ENCODE results near the gene CELA3A. TPM values are rescaled to one million over a fixed set of nuclear protein-coding genes. Genes with fewer than 3 reads are reported as not detected.
"Not testable (repeated sequence)": the region's sequence is repeated elsewhere in the genome, so short reads cannot be mapped to it uniquely, and the experiment has no call there.

CELA3A gene
- total RNA-seq, 2 donors from 2014 or later = 0.56 to 25.0 TPM

- Histone ChIP-seq H3K4me3 (no peak overlapping the region), H3K4me1 (peaks cover 12% of the 10 kb centered on the region), H3K27me3 (no peaks in the 10 kb centered on the region), H3K36me3 (no peaks in the 10 kb centered on the region), H3K9me3 (no peaks in the 10 kb centered on the region), H3K9ac (ENCODE audit: low read depth in 2 of 2, low read length in 2 of 2) (no peak overlapping the region), H3K27ac (no peak overlapping the region)
- no peak for TF ChIP-seq CTCF (IDR thresholded peaks at IDR 0.05)
- no peak for DNase-seq
- intact Hi-C loops (cut with DNase I) = loop anchor here (5.0 to 10.0 kb wide), 2 partner anchors 84 to 147 kb away; partner anchors contain the start of gene LDLRAD2
Measured at GRCh38 chr1:21961337-21961736, 40.1 kb upstream of the CELA3A start.

GRCh38 chr1:21961799-21962198 is 39.7 kb upstream of the CELA3A start:
- intact Hi-C loops (cut with DNase I) = loop anchor here (5.0 to 10.0 kb wide), 2 partner anchors 84 to 147 kb away; partner anchors contain the start of gene LDLRAD2
- Histone ChIP-seq H3K9ac (ENCODE audit: low read depth in 2 of 2, low read length in 2 of 2) (no peak overlapping the region), H3K36me3 (no peaks in the 10 kb centered on the region), H3K27ac (no peak overlapping the region), H3K4me3 (no peak overlapping the region), H3K27me3 (no peaks in the 10 kb centered on the region), H3K9me3 (no peaks in the 10 kb centered on the region), H3K4me1 (peaks cover 9% of the 10 kb centered on the region)
- DNase-seq = no peak
- no peak for TF ChIP-seq CTCF (IDR thresholded peaks at IDR 0.05)

GRCh38 chr1:21963477-21964217 is 37.8 kb upstream of the CELA3A start:
- peak; percentile 92 for DNase-seq
- Histone ChIP-seq H3K36me3 (no peaks in the 10 kb centered on the region), H3K27me3 (no peaks in the 10 kb centered on the region), H3K4me1 (no peaks in the 10 kb centered on the region), H3K27ac (no peak overlapping the region), H3K4me3 (no peak overlapping the region), H3K9me3 (no peaks in the 10 kb centered on the region), H3K9ac (ENCODE audit: low read depth in 2 of 2, low read length in 2 of 2) (no peak overlapping the region)
- peak; percentile 90 for TF ChIP-seq CTCF (IDR thresholded peaks at IDR 0.05)
- intact Hi-C loops (cut with DNase I) = loop anchor here (5.0 to 10.0 kb wide), 2 partner anchors 86 to 149 kb away; partner anchors contain the start of gene LDLRAD2

GRCh38 chr1:21966247-21967000 is 35.0 kb upstream of the CELA3A start:
- no peaks in the 10 kb centered on the region for H3K36me3 ChIP-seq
- no peaks in the 10 kb centered on the region for H3K27me3 ChIP-seq
- H3K4me1 ChIP-seq = no peaks in the 10 kb centered on the region
- H3K9ac ChIP-seq (ENCODE audit: low read depth in 2 of 2, low read length in 2 of 2) = no peak overlapping the region
- intact Hi-C loops (cut with DNase I) = loop anchor here (10.0 kb wide), 1 partner anchor 152 kb away; the partner anchor contains the start of gene LDLRAD2
- DNase-seq = no peak
- no peak overlapping the region for H3K27ac ChIP-seq
- no peak for TF ChIP-seq CTCF (IDR thresholded peaks at IDR 0.05)
- H3K4me3 ChIP-seq = no peak overlapping the region
- no peaks in the 10 kb centered on the region for H3K9me3 ChIP-seq

GRCh38 chr1:21967216-21967615 is 34.2 kb upstream of the CELA3A start:
- H3K9ac ChIP-seq (ENCODE audit: low read depth in 2 of 2, low read length in 2 of 2); H3K36me3 ChIP-seq; H3K9me3 ChIP-seq; H3K27me3 ChIP-seq; H3K4me3 ChIP-seq; DNase-seq; H3K27ac ChIP-seq; H3K4me1 ChIP-seq: not testable (repeated sequence)
- intact Hi-C loops (cut with DNase I) = loop anchor here (10.0 kb wide), 1 partner anchor 152 kb away; the partner anchor contains the start of gene LDLRAD2

GRCh38 chr1:21969066-21969465 is 32.4 kb upstream of the CELA3A start:
- DNase-seq; H3K36me3 ChIP-seq; H3K4me3 ChIP-seq; H3K9ac ChIP-seq (ENCODE audit: low read depth in 2 of 2, low read length in 2 of 2); H3K27ac ChIP-seq; H3K27me3 ChIP-seq; H3K9me3 ChIP-seq; H3K4me1 ChIP-seq: not testable (repeated sequence)
- intact Hi-C loops (cut with DNase I) = loop anchor here (10.0 kb wide), 1 partner anchor 154 kb away; the partner anchor contains the start of gene LDLRAD2

GRCh38 chr1:21970523-21970922 is 30.9 kb upstream of the CELA3A start:
- H3K27ac ChIP-seq; H3K36me3 ChIP-seq; H3K4me3 ChIP-seq; H3K9ac ChIP-seq (ENCODE audit: low read depth in 2 of 2, low read length in 2 of 2); H3K27me3 ChIP-seq; intact Hi-C loops (cut with DNase I); H3K4me1 ChIP-seq; H3K9me3 ChIP-seq; DNase-seq: not testable (repeated sequence)

GRCh38 chr1:21972973-21973441 is 28.4 kb upstream of the CELA3A start:
- H3K4me3 ChIP-seq; DNase-seq; intact Hi-C loops (cut with DNase I); H3K4me1 ChIP-seq; H3K36me3 ChIP-seq; H3K27me3 ChIP-seq; H3K9ac ChIP-seq (ENCODE audit: low read depth in 2 of 2, low read length in 2 of 2); H3K9me3 ChIP-seq; H3K27ac ChIP-seq: not testable (repeated sequence)

GRCh38 chr1:21973948-21974347 is 27.5 kb upstream of the CELA3A start:
- intact Hi-C loops (cut with DNase I); H3K4me1 ChIP-seq; H3K27ac ChIP-seq: not testable (repeated sequence)

More at GRCh38 chr1:21973948-21974347, 27.5 kb upstream of the CELA3A start:
- not testable (repeated sequence) for H3K4me3 ChIP-seq; H3K27me3 ChIP-seq; H3K9ac ChIP-seq (ENCODE audit: low read depth in 2 of 2, low read length in 2 of 2); H3K36me3 ChIP-seq; DNase-seq; H3K9me3 ChIP-seq
